MM.1S (cell line): ENCODE results near the gene PHLDA1.

Experiments used
- EZH2 ChIP-seq: fragments of 300-600 bp; sonication (generic); optimal IDR thresholded peaks from 2 replicates; pipeline ENCODE3; 2017; ENCODE audit warnings: low read depth, mild to moderate bottlenecking, antibody characterized with exemption, low read length, mixed read lengths
- EZH2phosphoT487 ChIP-seq: fragments of 300-600 bp; sonication (generic); IDR thresholded peaks from 2 replicates; pipeline ENCODE4 v1.6.1; 2018; ENCODE audit warnings: antibody characterized with exemption, low read length
- TF ChIP-seq, protein P1 (sequence below): fragments of 300-600 bp; sonication (generic); IDR thresholded peaks from 2 replicates; pipeline ENCODE4 v1.5.1; 2016; ENCODE audit warnings: antibody characterized with exemption, low read length, mixed read lengths

GRCh38 chr12:76010732-76011458, 20.7 kb downstream of the PHLDA1 start:
- TF ChIP-seq, protein P1, sequence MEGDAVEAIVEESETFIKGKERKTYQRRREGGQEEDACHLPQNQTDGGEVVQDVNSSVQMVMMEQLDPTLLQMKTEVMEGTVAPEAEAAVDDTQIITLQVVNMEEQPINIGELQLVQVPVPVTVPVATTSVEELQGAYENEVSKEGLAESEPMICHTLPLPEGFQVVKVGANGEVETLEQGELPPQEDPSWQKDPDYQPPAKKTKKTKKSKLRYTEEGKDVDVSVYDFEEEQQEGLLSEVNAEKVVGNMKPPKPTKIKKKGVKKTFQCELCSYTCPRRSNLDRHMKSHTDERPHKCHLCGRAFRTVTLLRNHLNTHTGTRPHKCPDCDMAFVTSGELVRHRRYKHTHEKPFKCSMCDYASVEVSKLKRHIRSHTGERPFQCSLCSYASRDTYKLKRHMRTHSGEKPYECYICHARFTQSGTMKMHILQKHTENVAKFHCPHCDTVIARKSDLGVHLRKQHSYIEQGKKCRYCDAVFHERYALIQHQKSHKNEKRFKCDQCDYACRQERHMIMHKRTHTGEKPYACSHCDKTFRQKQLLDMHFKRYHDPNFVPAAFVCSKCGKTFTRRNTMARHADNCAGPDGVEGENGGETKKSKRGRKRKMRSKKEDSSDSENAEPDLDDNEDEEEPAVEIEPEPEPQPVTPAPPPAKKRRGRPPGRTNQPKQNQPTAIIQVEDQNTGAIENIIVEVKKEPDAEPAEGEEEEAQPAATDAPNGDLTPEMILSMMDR = no peak
- TF ChIP-seq EZH2 (no peak), EZH2phosphoT487 (no peak)
